ENCODE data around the gene KIAA2012.

The KIAA2012 gene

GRCh38 chr2:202148515-202149154 lies 75.6 kb downstream of the KIAA2012 start:
- DNase-seq (ENCODE audit: low spot score): no peak
- FAIRE-seq: no peak

DNA sequence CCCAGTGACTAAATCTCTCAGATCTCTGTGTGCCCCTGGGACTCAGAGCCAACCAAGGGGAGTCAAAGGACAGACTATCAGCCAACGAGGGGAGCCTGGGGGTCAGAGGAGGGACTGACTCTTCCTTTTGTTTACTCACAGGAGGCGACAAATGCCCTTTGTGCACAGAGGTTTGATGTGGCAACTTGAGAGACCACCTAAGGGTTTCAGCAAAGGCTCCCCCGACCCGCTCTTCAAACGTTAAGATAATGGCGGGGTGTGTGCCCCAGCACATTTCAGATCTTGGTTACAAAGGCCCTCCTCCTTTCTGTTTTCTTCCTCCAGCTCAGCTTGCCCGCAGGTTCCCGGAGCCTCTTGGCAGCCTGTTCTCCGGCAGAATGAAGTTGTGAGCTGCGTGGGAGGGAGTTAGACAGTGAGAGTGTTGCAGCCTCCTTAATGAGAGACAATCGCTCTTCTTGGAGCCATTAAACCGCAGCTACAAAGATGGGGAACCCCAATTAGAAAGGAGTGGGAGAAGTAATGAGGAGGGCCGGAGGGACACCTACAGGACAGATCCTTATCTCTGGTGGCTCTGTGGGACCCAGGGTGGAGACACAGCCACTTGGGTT lies 76.2 kb downstream of the KIAA2012 start:
- FAIRE-seq: no peak
- no peak for DNase-seq (ENCODE audit: low spot score)

GRCh38 chr2:202149936-202150335 lies 76.9 kb downstream of the KIAA2012 start:
- no peak for DNase-seq (ENCODE audit: low spot score)
- no peak for FAIRE-seq

DNA sequence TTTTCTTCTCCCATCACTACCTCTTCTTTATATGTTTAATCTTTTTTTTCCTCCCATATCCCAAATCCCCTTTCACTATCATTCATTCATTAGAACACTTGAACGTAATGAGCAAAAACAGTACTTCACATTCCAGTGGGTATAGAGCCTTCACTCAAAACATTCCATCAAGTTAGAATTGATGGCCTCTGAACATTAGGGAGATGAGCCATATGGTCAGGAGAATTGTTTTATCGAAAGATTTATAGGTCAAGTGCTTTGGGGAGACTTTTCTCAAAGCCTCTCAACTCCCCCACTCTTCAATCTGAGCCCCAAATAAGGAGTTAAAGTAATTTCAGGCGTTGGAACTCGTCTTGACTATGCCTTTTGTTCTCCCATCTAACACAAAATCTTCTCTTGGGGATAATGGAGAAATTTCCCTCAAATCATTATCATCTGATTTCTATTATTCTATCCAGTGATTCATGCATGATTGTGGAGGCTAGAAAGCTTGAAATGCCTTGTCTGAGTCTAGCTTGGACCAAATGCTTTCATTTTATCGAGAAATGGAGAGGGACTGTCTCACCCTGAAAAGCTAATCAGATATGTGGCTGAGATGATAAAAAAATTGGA lies 79.2 kb downstream of the KIAA2012 start:
- no peak for FAIRE-seq

DNA sequence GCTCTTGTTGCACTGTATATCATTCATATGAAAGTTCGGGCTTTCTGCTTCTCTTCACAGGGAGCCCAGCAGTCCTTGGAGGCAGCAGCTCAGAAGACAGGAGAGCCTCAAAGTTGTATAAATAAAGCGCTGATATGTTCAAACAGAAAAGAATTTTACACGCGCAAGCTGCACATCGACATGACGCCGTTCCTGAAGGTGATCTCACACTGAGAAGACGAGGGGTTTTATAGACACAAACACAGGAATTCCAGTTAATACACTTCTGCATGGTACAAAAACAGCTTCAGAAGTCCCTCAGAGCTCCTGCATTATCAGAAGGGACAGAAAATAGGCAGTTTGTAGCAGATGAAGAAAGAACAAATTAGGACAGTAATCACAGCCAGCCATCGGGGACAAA lies 81.6 kb downstream of the KIAA2012 start:
- no peak for DNase-seq (ENCODE audit: low spot score)
- FAIRE-seq: no peak

More for the DNA sequence above, 79.2 kb downstream of the KIAA2012 start:
- DNase-seq (ENCODE audit: low spot score): no peak

- FAIRE-seq: no peak
These were observed 84.3 kb downstream of the KIAA2012 start for GRCh38 chr2:202157211-202157990.

GRCh38 chr2:202158796-202159195 lies 85.7 kb downstream of the KIAA2012 start:
- DNase-seq (ENCODE audit: low spot score): no peak

More at GRCh38 chr2:202157211-202157990, 84.3 kb downstream of the KIAA2012 start:
- DNase-seq (ENCODE audit: low spot score): no peak

DNA sequence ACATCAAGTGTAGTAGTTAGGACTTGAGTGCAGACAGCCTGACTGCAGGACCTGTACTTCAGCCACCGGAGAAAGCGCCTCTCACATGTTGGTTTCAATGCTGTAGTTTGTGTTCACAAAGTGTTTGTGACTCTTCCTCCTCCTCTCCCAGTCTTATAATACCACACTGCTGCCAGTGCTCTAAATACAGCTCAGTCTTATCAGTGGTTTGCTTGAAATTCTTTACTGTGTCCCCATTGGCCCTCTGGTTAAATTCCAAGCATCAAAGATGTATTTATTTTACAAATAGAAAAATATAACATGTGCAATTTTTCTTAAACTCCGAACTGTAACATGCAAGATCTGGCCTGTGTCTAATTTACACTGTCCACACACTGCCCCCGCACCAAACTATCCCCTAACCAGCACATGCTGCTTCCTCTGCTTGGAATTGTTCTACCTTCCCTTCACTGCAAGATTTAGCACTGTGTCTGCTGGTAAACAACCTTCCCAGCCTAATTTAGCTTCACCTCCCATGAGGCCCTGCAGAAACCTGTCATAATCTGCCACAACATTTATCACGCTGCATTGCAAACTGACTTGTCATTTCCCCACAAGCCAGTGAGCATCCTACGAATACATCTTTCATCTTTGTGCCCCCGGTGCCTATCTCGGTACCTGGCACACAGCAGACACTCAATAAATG lies 88.2 kb downstream of the KIAA2012 start:
- DNase-seq (ENCODE audit: low spot score) (no peak), FAIRE-seq (peak; percentile 56)

More at GRCh38 chr2:202158796-202159195, 85.7 kb downstream of the KIAA2012 start:
- FAIRE-seq: no peak

GRCh38 chr2:202164411-202164810 lies 91.4 kb downstream of the KIAA2012 start:
- DNase-seq (ENCODE audit: low spot score): no peak
- FAIRE-seq: no peak

- no peak for DNase-seq (ENCODE audit: low spot score)
- no peak for FAIRE-seq
These were observed 92.2 kb downstream of the KIAA2012 start for GRCh38 chr2:202165208-202165607.

GRCh38 chr2:202165945-202166344 lies 92.9 kb downstream of the KIAA2012 start:
- no peak for DNase-seq (ENCODE audit: low spot score)
- peak; percentile 5 for FAIRE-seq

GRCh38 chr2:202169131-202169530 lies 96.1 kb downstream of the KIAA2012 start:
- DNase-seq (ENCODE audit: low spot score) (no peak), FAIRE-seq (no peak)

GRCh38 chr2:202169832-202170424 lies 96.9 kb downstream of the KIAA2012 start:
- DNase-seq (ENCODE audit: low spot score) (no peak), FAIRE-seq (no peak)

DNA sequence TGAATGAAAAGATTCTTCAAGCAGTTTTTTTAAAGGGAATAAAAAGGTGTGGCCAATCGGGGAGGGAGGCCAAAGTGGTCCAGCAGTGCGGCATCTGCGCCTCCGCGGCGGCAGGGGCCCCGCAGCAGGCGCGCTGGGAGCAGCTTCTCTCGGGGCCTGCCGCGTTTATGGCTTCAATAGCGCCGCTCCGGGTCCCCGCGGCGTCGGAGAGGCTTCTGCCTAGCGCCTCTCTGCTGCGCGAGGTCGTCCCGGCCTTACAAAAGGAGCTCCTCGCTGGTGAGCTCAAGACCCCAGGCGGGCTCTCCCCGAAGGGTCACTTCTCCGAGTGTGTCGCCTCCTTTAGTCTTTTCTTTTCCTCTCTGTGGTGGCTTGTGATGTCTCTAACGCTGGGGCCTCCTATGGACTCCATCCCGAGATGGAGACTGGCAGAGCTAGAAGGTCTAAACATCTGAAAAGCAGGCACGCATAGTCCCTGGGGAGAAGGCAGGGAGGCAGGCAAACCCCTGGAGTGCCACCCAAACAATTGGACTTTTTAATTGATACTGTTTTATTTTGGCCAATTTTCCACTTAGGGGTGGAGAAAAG lies 98.3 kb downstream of the KIAA2012 start:
- FAIRE-seq (no peak), DNase-seq (ENCODE audit: low spot score) (no peak)

- FAIRE-seq: no peak
- DNase-seq (ENCODE audit: low spot score): no peak
These were observed 99.6 kb downstream of the KIAA2012 start for GRCh38 chr2:202172439-202173211.

DNA sequence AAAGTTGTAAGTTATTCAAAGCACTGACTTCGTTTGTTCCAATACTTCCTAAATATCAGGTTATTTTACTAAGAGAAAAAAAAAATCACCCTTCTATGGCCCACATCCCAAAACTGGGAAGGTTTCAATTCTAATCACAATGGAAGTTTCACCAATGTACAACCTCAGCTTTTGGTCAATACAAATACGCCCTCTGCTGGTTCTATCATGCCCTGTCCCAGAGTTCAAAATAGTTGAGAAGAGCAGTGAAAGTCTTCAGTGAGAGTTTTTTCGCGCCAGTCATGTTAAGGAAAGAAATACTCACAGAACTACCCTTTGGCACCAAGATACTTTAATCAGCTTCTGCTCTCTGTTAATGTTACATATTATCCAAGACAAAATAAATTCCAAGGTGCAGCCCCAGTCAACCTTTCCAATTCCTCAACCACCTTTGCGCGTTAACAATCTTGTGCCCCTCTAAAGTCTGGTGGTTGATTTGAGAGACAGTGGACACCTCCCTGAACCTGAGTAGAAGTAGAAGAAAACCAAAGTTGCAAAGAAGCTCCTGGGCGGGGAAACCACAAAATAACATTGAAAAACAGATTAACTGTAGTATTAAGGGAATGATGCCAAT lies 105.4 kb downstream of the KIAA2012 start:
- DNase-seq (ENCODE audit: low spot score) (peak; percentile 58), FAIRE-seq (no peak)

GRCh38 chr2:202184557-202184956 lies 111.5 kb downstream of the KIAA2012 start:
- FAIRE-seq (no peak), DNase-seq (ENCODE audit: low spot score) (no peak)

GRCh38 chr2:202185156-202185555 lies 112.1 kb downstream of the KIAA2012 start:
- no peak for FAIRE-seq

GRCh38 chr2:202186641-202187202 lies 113.7 kb downstream of the KIAA2012 start:
- FAIRE-seq (no peak), DNase-seq (ENCODE audit: low spot score) (no peak)

More at GRCh38 chr2:202185156-202185555, 112.1 kb downstream of the KIAA2012 start:
- no peak for DNase-seq (ENCODE audit: low spot score)
